ENCODE data around the gene TLCD1.

The TLCD1 gene

GRCh38 chr17:28675490-28675889, 50.5 kb downstream of the TLCD1 start:
- DNase-seq, result no peak

All from stimulated activated CD4-positive, alpha-beta T cell treated with anti-CD3 and anti-CD28 coated beads, Interleukin-4, amount 100 ng/mL, for 1 hour (primary cell).